OCI-LY1 (cell line): Measurements from ENCODE around the gene RHOJ.

Experiments used
- CTCF ChIP-seq: fragments of 200-600 bp; sonication (generic), shearing (Covaris generic); IDR thresholded peaks from 2 replicates; pipeline ENCODE4 v1.5.1; 2017; ENCODE audit warnings: mild to moderate bottlenecking, antibody characterized with exemption, low read length, moderate library complexity, mixed read lengths
- EZH2 ChIP-seq: fragments of 200-600 bp; sonication (generic), shearing (Covaris generic); IDR thresholded peaks from 2 replicates; pipeline ENCODE4 v1.8.0; 2017; ENCODE audit warnings: borderline replicate concordance, mixed run types, mild to moderate bottlenecking, antibody characterized with exemption, low read length, moderate library complexity, mixed read lengths

- TF ChIP-seq CTCF (no peak), EZH2 (no peak)
Measured at GRCh38 chr14:63200035-63200740, 4.1 kb upstream of the RHOJ start.
